Measurements from ENCODE around the gene CCNL2.

CCNL2 gene

GRCh38 chr1:1359308-1359663 is 39.8 kb downstream of the CCNL2 start:
- Histone ChIP-seq H3K27ac (replicated peaks) (no peak overlapping the region), H3K27me3 (ENCODE audit: insufficient read depth, poor library complexity, severe bottlenecking) (peaks cover 24% of the 10 kb centered on the region), H3K4me3 (replicated peaks; ENCODE audit: insufficient read depth, low read length) (no peak overlapping the region)
- DNase-seq (ENCODE audit: low read depth in 1 of 2, low spot score in 1 of 2) = no peak
- TF ChIP-seq GABPA (IDR thresholded peaks at IDR 0.05; ENCODE audit: low read depth) (no peak), SPI1 (IDR thresholded peaks at IDR 0.05; ENCODE audit: borderline replicate concordance, low read depth) (no peak), REST (IDR thresholded peaks at IDR 0.05; ENCODE audit: insufficient replicate concordance, low read depth) (no peak), POLR2AphosphoS5 (IDR thresholded peaks at IDR 0.05; ENCODE audit: low read depth) (no peak), CTCF (IDR thresholded peaks at IDR 0.05; ENCODE audit: insufficient read depth, low read length) (no peak)

- TF ChIP-seq SPI1 (IDR thresholded peaks at IDR 0.05; ENCODE audit: borderline replicate concordance, low read depth) = no peak
These were observed 40.5 kb downstream of the CCNL2 start, which contains the start of gene MXRA8 for GRCh38 chr1:1358433-1359271. Gene MXRA8 (minus strand): TSS chr1:1358555. CDS start chr1:1358504, 51 bp downstream.

GRCh38 chr1:1357871-1358432 is 41.2 kb downstream of the CCNL2 start:
- TF ChIP-seq REST (IDR thresholded peaks at IDR 0.05; ENCODE audit: insufficient replicate concordance, low read depth) (no peak), POLR2AphosphoS5 (IDR thresholded peaks at IDR 0.05; ENCODE audit: low read depth) (no peak), SPI1 (IDR thresholded peaks at IDR 0.05; ENCODE audit: borderline replicate concordance, low read depth) (no peak), CTCF (IDR thresholded peaks at IDR 0.05; ENCODE audit: insufficient read depth, low read length) (no peak), GABPA (IDR thresholded peaks at IDR 0.05; ENCODE audit: low read depth) (no peak)
- Histone ChIP-seq H3K27ac (replicated peaks) (no peak overlapping the region), H3K27me3 (ENCODE audit: insufficient read depth, poor library complexity, severe bottlenecking) (peaks cover 38% of the 10 kb centered on the region), H3K4me3 (replicated peaks; ENCODE audit: insufficient read depth, low read length) (no peak overlapping the region)
- no peak for DNase-seq (ENCODE audit: low read depth in 1 of 2, low spot score in 1 of 2)

More at GRCh38 chr1:1358433-1359271, 40.5 kb downstream of the CCNL2 start, which contains the start of gene MXRA8:
- no peak within 1 kb of the TSS for H3K27ac ChIP-seq (replicated peaks)
- no peak within 1 kb of the TSS for H3K4me3 ChIP-seq (replicated peaks; ENCODE audit: insufficient read depth, low read length)
- no peak for DNase-seq (ENCODE audit: low read depth in 1 of 2, low spot score in 1 of 2)
- peaks cover 31% of the 10 kb centered on the region for H3K27me3 ChIP-seq (ENCODE audit: insufficient read depth, poor library complexity, severe bottlenecking)

- Histone ChIP-seq H3K4me3 (replicated peaks; ENCODE audit: insufficient read depth, low read length) (no peak overlapping the region), H3K27ac (replicated peaks) (no peak overlapping the region), H3K27me3 (ENCODE audit: insufficient read depth, poor library complexity, severe bottlenecking) (peaks cover 47% of the 10 kb centered on the region)
- no peak for DNase-seq (ENCODE audit: low read depth in 1 of 2, low spot score in 1 of 2)
- TF ChIP-seq SPI1 (IDR thresholded peaks at IDR 0.05; ENCODE audit: borderline replicate concordance, low read depth) (no peak), POLR2AphosphoS5 (IDR thresholded peaks at IDR 0.05; ENCODE audit: low read depth) (no peak), REST (IDR thresholded peaks at IDR 0.05; ENCODE audit: insufficient replicate concordance, low read depth) (no peak), GABPA (IDR thresholded peaks at IDR 0.05; ENCODE audit: low read depth) (no peak), CTCF (IDR thresholded peaks at IDR 0.05; ENCODE audit: insufficient read depth, low read length) (no peak)
These were observed 42.2 kb downstream of the CCNL2 start for GRCh38 chr1:1356796-1357401.

Data from HL-60 (cell line).